HepG2 (cell line): ENCODE measurements around the gene PLD4. TPM values are rescaled to one million over a fixed set of nuclear protein-coding genes. Genes with fewer than 3 reads are reported as not detected.

Experiments used
- ATAC-seq: fragments of 200-7000 bp; cut with Tn5 transposase; 3 replicates; pipeline ENCODE4 v1.9.1; 2020; ENCODE audit warnings: mild to moderate bottlenecking, moderate library complexity
- BruUV-seq: library from RNA; stranded (reverse); fragments of 400-500 nt; replicated peaks from 2 replicates; lab custom pipeline; 2021; lab: Mats Ljungman, UMichigan
- CTCF ChIA-PET: fragments of 300-600 bp; formaldehyde crosslinking; extraction: SDS; loops from one replicate; lab custom pipeline; 2021; ENCODE audit warnings: low total read pairs, inconsistent platforms, low intra/inter-chr PET ratio; lab: Yijun Ruan, JAX
- POLR2A ChIA-PET: fragments of 350-600 bp; sonication (Branson Sonifier 250); formaldehyde crosslinking; loops from one replicate; lab custom pipeline; 2020; ENCODE audit warnings: antibody characterized with exemption, inconsistent platforms; lab: Yijun Ruan, JAX
- DNase-seq: peaks from one replicate; pipeline ENCODE4 v3.0.0-alpha.2; 2015; ENCODE audit warnings: low spot score
- FAIRE-seq: peaks from 3 replicates; lab custom pipeline; 2011; peaks lifted over from hg19 to GRCh38; lab: Jason Lieb, UNC
- H2AFZ ChIP-seq: one replicate; pipeline ENCODE4 v1.6.1; 2011; ENCODE audit warnings: low read length, inconsistent platforms
- H3K27ac ChIP-seq: fragments of 300-600 bp; 3 replicates; pipeline ENCODE4 v1.8.0; 2011; ENCODE audit warnings: mixed run types, mild to moderate bottlenecking, mixed read lengths, low read length, inconsistent platforms; ENCODE audit not compliant: insufficient read depth; ENCODE audit errors: extremely low read length
- H3K27me3 ChIP-seq, 2 experiments: fragments of 200-600 bp in 1 of 2; 2 replicates in 1 of 2; 3 replicates in 1 of 2; pipeline versions ENCODE4 v1.6.0 to v1.8.0; 2011; ENCODE audit warnings: low read length in 2 of 2, mild to moderate bottlenecking in 2 of 2, moderate library complexity in 2 of 2, inconsistent platforms in 1 of 2; ENCODE audit not compliant: insufficient read depth in 2 of 2, control insufficient read depth in 1 of 2
- H3K36me3 ChIP-seq, 2 experiments: fragments of 200-600 bp in 1 of 2; replicated peaks in 1 of 2; 2 replicates in 1 of 2; 3 replicates in 1 of 2; pipeline versions ENCODE4 v1.5.1 to v1.8.0; 2011; ENCODE audit warnings: low read length in 2 of 2, inconsistent platforms in 1 of 2; ENCODE audit not compliant: insufficient read depth in 2 of 2, control insufficient read depth in 1 of 2
- H3K4me1 ChIP-seq: 2 replicates; pipeline ENCODE4 v1.5.1; 2012; ENCODE audit warnings: low read length, inconsistent platforms; ENCODE audit not compliant: insufficient read depth
- H3K4me2 ChIP-seq: 2 replicates; pipeline ENCODE4 v1.6.0; 2011; ENCODE audit warnings: low read depth, low read length, inconsistent platforms
- H3K4me3 ChIP-seq, 3 experiments: fragments of 200-600 bp in 1 of 3; sonication (generic), shearing (Covaris generic) in 1 of 3; replicated peaks in 1 of 3; 2 replicates each; pipeline ENCODE4 v1.5.1; 2011 to 2016; ENCODE audit warnings: low read length in 3 of 3, inconsistent platforms in 2 of 3, low read depth in 2 of 3, mild to moderate bottlenecking in 2 of 3, control low read depth in 1 of 3, mixed read lengths in 1 of 3; ENCODE audit not compliant: insufficient read depth in 1 of 3
- H3K79me2 ChIP-seq: one replicate; pipeline ENCODE4 v1.6.1; 2011; ENCODE audit warnings: low read length, inconsistent platforms; ENCODE audit not compliant: insufficient read depth
- H3K9ac ChIP-seq: 2 replicates; pipeline ENCODE4 v1.6.0; 2011; ENCODE audit warnings: mild to moderate bottlenecking, low read depth, low read length, inconsistent platforms; ENCODE audit not compliant: insufficient read depth
- H3K9me3 ChIP-seq: 2 replicates; pipeline ENCODE4 v1.5.1; 2012; ENCODE audit warnings: mild to moderate bottlenecking, low read length
- H4K20me1 ChIP-seq: 2 replicates; pipeline ENCODE4 v1.6.0; 2011; ENCODE audit warnings: inconsistent platforms, mild to moderate bottlenecking, low read length, moderate library complexity; ENCODE audit not compliant: insufficient read depth
- AGO2 ChIP-seq: fragments of 200-400 bp; formaldehyde crosslinking; optimal IDR thresholded peaks from 2 replicates; pipeline ENCODE3; 2017; ENCODE audit warnings: mild to moderate bottlenecking, low read depth, low read length, moderate library complexity
- ZNF44 ChIP-seq: sonication (generic); formaldehyde crosslinking; IDR thresholded peaks from 2 replicates; pipeline ENCODE4 v1.5.1; 2020; ENCODE audit warnings: mild to moderate bottlenecking, missing genetic modification reagents
- WGBS: methylation state at CpG from one replicate; pipeline ENCODE4 v1.1.6; 2017; ENCODE audit warnings: low lambda C conversion rate; 5-methylcytosine and 5-hydroxymethylcytosine counted together
- in situ Hi-C: cut with HindIII; loops from 2 replicates; pipeline ENCODE4 v1.10.0; 2017; ENCODE audit warnings: low pct_unique_long_range_greater_than_20kb; ENCODE audit not compliant: extremely low pct_ligation_motif_present
- intact Hi-C: fragments of 100-400 bp; cut with micrococcal nuclease; formaldehyde crosslinking; loops from one replicate; pipeline ENCODE4 v1.10.0; 2022; ENCODE audit not compliant: unreplicated experiment
- polyA plus RNA-seq, 8 experiments: library from polyadenylated mRNA; depleted of rRNA in 3 of 8; stranded (reverse) in 7 of 8; unstranded in 1 of 8; fragments of >200 nt; fragmentation: Illumina TruSeq in 4 of 8; extraction: Trizol in 4 of 8; gene quantifications; 2 replicates each; pipeline versions ENCODE4 v1.2.1 to v1.2.3, GENCODE V29; 2011 to 2016; ENCODE audit warnings: low read depth in 4 of 8, missing spikeins in 1 of 8, mixed read lengths in 1 of 8; ENCODE audit not compliant: insufficient read depth in 1 of 8
- total RNA-seq, 5 experiments: library from RNA; depleted of rRNA; stranded (reverse); fragments of >200 nt; fragmentation: Illumina TruSeq; extraction: Trizol; gene quantifications; 2 replicates each; pipeline ENCODE4 v1.2.3, GENCODE V29; 2016; ENCODE audit warnings: low read depth in 1 of 5
- TF ChIP-seq, protein P1 (sequence below), 2 experiments: sonication (generic) in 1 of 2; formaldehyde crosslinking in 1 of 2; IDR thresholded peaks; 2 replicates each; pipeline versions ENCODE4 v1.5.1 to v1.6.1; 2011 to 2020; ENCODE audit warnings: borderline replicate concordance in 1 of 2, low read depth in 1 of 2, low read length in 1 of 2, mild to moderate bottlenecking in 1 of 2, missing genetic modification reagents in 1 of 2, moderate library complexity in 1 of 2

Gene PLD4
- total and polyA plus RNA-seq, 2 of the 13 experiments (the other 11 are each of a cell fraction or from before 2014, with no cell fraction given) = not detected

- Histone ChIP-seq H3K4me3 (no peak overlapping the region), H3K36me3 (peaks cover 4 to 7% of the 10 kb centered on the region in 2 experiments; a peak in 2 of 5 replicates), H3K27ac (no peak overlapping the region), H3K9ac (no peak overlapping the region)
- no peak for DNase-seq
- BruUV-seq = no TSS peak
- no CpG with 5 or more reads among the region's 33 CpGs for WGBS
- no peak for ATAC-seq
- CTCF ChIA-PET = no interaction called here
- FAIRE-seq = no peak
- POLR2A ChIA-PET = no interaction called here
- TF ChIP-seq, protein P1, sequence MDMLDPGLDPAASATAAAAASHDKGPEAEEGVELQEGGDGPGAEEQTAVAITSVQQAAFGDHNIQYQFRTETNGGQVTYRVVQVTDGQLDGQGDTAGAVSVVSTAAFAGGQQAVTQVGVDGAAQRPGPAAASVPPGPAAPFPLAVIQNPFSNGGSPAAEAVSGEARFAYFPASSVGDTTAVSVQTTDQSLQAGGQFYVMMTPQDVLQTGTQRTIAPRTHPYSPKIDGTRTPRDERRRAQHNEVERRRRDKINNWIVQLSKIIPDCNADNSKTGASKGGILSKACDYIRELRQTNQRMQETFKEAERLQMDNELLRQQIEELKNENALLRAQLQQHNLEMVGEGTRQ (IDR thresholded peaks at IDR 0.05; ENCODE audit: low read depth, low read length) = no peak
- TF ChIP-seq, protein P1 (CRISPR knock-in tag; IDR thresholded peaks at IDR 0.05; ENCODE audit: borderline replicate concordance) = no peak
- TF ChIP-seq ZNF44 (CRISPR knock-in tag) = no peak
- peak; percentile 15 for TF ChIP-seq AGO2
- TF ChIP-seq, all 625 proteins: peak for 1
- no peak overlapping the region for H3K4me2 ChIP-seq
- no peak overlapping the region for H2AFZ ChIP-seq
- intact Hi-C loops = no loop called here
- H3K9me3 ChIP-seq = no peaks in the 10 kb centered on the region
- in situ Hi-C loops = no loop called here
- no peaks in the 10 kb centered on the region for H3K4me1 ChIP-seq
- H4K20me1 ChIP-seq = no peaks in the 10 kb centered on the region
- H3K27me3 ChIP-seq = no peaks in the 10 kb centered on the region
- H3K79me2 ChIP-seq = no peaks in the 10 kb centered on the region
Measured at GRCh38 chr14:104887623-104888488, 36.8 kb upstream of the PLD4 start.
